Psoas muscle (tissue), 8 donors: ENCODE measurements around the gene HSP90AA1. TPM values are rescaled to one million over a fixed set of nuclear protein-coding genes. Genes with fewer than 3 reads are reported as not detected.

Source experiments
- ATAC-seq, 4 donors: fragments of 200-7000 bp; cut with Tn5 transposase; one replicate each; pipeline ENCODE4 v1.9.1; 2020; ENCODE audit warnings: moderate library complexity in 3 of 4, mild to moderate bottlenecking in 2 of 4
- DNase-seq, 2 donors: peaks; one replicate each; pipeline ENCODE4 v3.0.0-alpha.2; 2020
- H3K27ac ChIP-seq: fragments of 200-600 bp; one replicate; pipeline ENCODE4 v1.8.0; 2022
- H3K27me3 ChIP-seq, 3 donors: fragments of 200-600 bp in 1 of 3; one replicate each; pipeline versions ENCODE4 v1.6.1 to v1.8.0; 2013 to 2022; ENCODE audit warnings: low read length in 2 of 3, mild to moderate bottlenecking in 2 of 3, moderate library complexity in 1 of 3; ENCODE audit not compliant: insufficient read depth in 3 of 3
- H3K36me3 ChIP-seq, 2 donors: fragments of 200-600 bp in 1 of 2; one replicate each; pipeline versions ENCODE4 v1.6.1 to v1.8.0; 2013 to 2022; ENCODE audit warnings: low read depth in 1 of 2, mild to moderate bottlenecking in 1 of 2, moderate library complexity in 1 of 2; ENCODE audit not compliant: insufficient read depth in 1 of 2
- H3K4me1 ChIP-seq: fragments of 200-600 bp; one replicate; pipeline ENCODE4 v1.8.0; 2022
- H3K4me3 ChIP-seq: fragments of 200-600 bp; one replicate; pipeline ENCODE4 v1.8.0; 2022; ENCODE audit warnings: mild to moderate bottlenecking
- H3K9me3 ChIP-seq: fragments of 200-600 bp; one replicate; pipeline ENCODE4 v1.8.0; 2022
- CTCF ChIP-seq: fragments of 200-600 bp; IDR thresholded peaks from one replicate; pipeline ENCODE4 v1.8.0; 2022; ENCODE audit warnings: antibody characterized with exemption
- WGBS, 3 donors: extraction: QIAGEN DNeasy Blood & Tissue Kit; methylation state at CpG; one replicate each; pipeline versions ENCODE4 v1.1.6 to v1.1.7; 2013; 5-methylcytosine and 5-hydroxymethylcytosine counted together
- intact Hi-C, 2 donors: fragments of 100-400 bp; cut with DNase I; formaldehyde crosslinking; loops; one replicate each; pipeline versions ENCODE4 v1.11.0 to v1.14.2; 2022
- polyA plus RNA-seq, 3 donors: library from polyadenylated mRNA; stranded (reverse); fragments of 200-250 nt; gene quantifications; one replicate each; pipeline ENCODE4 v1.2.3, GENCODE V29; 2013
- total RNA-seq, 4 donors: library from RNA; stranded (reverse); fragmentation: NEBNext Ultra II Directional in 2 of 4; extraction: Animal tissue kit (Norgen Biotek cat#: 25700) in 2 of 4; gene quantifications; one replicate each; pipeline versions ENCODE4 v1.2.1 to v1.2.4, GENCODE V29; 2021 to 2023
- donor health status: healthy with polysubstance abuse.
- donor health status: DM: no; HTN: no; CAD: no; lungs with moderate emphysema.
- donor health status: Bipolar disorder and iron deficiency.
- donor health status: healthy.
- donor health status: DM: yes; HTN: yes; CAD: no.
- donor health status: DM: no; HTN: no; CAD: no.
- donor health status: DM: no; HTN: no; CAD: no.
- donor health status: DM: yes; HTN: yes; CAD: no.

The HSP90AA1 gene
- total and polyA plus RNA-seq, 7 donors: 398 to 1,480 (median 549) TPM

- no peak for ATAC-seq
- intact Hi-C loops: no loop called here
- Histone ChIP-seq H3K27me3 (no peaks in the 10 kb centered on the region), H3K36me3 (peaks cover 0 to 3% of the 10 kb centered on the region in 2 donors), H3K27ac (no peak overlapping the region), H3K4me3 (no peak overlapping the region), H3K9me3 (no peaks in the 10 kb centered on the region), H3K4me1 (no peaks in the 10 kb centered on the region)
- 70 to 81% (median 75%) methylated on average over 7 of the region's 7 CpGs for WGBS, 3 donors
- no peak for TF ChIP-seq CTCF
- DNase-seq: peak in 1 of 2 donors; percentile 4
Observed at GRCh38 chr14:102058146-102058545, 28.7 kb downstream of the HSP90AA1 start.

GRCh38 chr14:102057480-102058114 is 29.2 kb downstream of the HSP90AA1 start:
- Histone ChIP-seq H3K36me3 (peaks cover 0 to 8% of the 10 kb centered on the region in 2 donors), H3K4me3 (no peak overlapping the region), H3K4me1 (no peaks in the 10 kb centered on the region), H3K9me3 (no peaks in the 10 kb centered on the region), H3K27ac (no peak overlapping the region), H3K27me3 (no peaks in the 10 kb centered on the region)
- DNase-seq: peak in 1 of 2 donors; percentile 37
- ATAC-seq: no peak
- intact Hi-C loops: no loop called here
- no peak for TF ChIP-seq CTCF
- 41 to 53% (median 49%) methylated on average over 10 of the region's 10 CpGs for WGBS, 3 donors

- ATAC-seq (peak in 3 of 4 donors; percentile 11 to 24 (median 17)), DNase-seq (peak in 1 of 2 donors; percentile 42)
- H3K9me3 ChIP-seq: no peaks in the 10 kb centered on the region
- no peaks in the 10 kb centered on the region for H3K27me3 ChIP-seq
- H3K4me3 ChIP-seq: no peak overlapping the region
- no peak overlapping the region for H3K27ac ChIP-seq
- H3K36me3 ChIP-seq: peaks cover 0 to 15% of the 10 kb centered on the region in 2 donors
- intact Hi-C loops: no loop called here
- WGBS, 3 donors: 83 to 84% (median 83%) methylated on average over 31 of the region's 31 CpGs
- no peaks in the 10 kb centered on the region for H3K4me1 ChIP-seq
- TF ChIP-seq CTCF: no peak
Observed at GRCh38 chr14:102056694-102057442, 30.0 kb downstream of the HSP90AA1 start.

GRCh38 chr14:102055181-102055901 is 31.5 kb downstream of the HSP90AA1 start:
- intact Hi-C loops: no loop called here

More at GRCh38 chr14:102055181-102055901, 31.5 kb downstream of the HSP90AA1 start:
- peaks cover 0 to 31% of the 10 kb centered on the region in 2 donors for H3K36me3 ChIP-seq
- DNase-seq: peak in 1 of 2 donors; percentile 57
- peaks cover 7% of the 10 kb centered on the region for H3K4me1 ChIP-seq
- TF ChIP-seq CTCF: no peak
- no peak overlapping the region for H3K27ac ChIP-seq
- no peak for ATAC-seq
- 81 to 84% (median 81%) methylated on average over 24 of the region's 24 CpGs for WGBS, 3 donors
- H3K4me3 ChIP-seq: no peak overlapping the region
- no peaks in the 10 kb centered on the region for H3K27me3 ChIP-seq
- no peaks in the 10 kb centered on the region for H3K9me3 ChIP-seq
